GM12878 (cell line): ENCODE measurements around the gene CHST13. TPM values are rescaled to one million over a fixed set of nuclear protein-coding genes. Genes with fewer than 3 reads are reported as not detected.

Source experiments
- ATAC-seq: fragments of 200-7000 bp; cut with Tn5 transposase; 3 replicates; pipeline ENCODE4 v1.9.1; 2020; ENCODE audit warnings: mild to moderate bottlenecking, moderate library complexity
- BruUV-seq: library from RNA; stranded (reverse); fragments of 400-500 nt; replicated peaks from 2 replicates; lab custom pipeline; 2021; lab: Mats Ljungman, UMichigan
- CTCF ChIA-PET: fragments of 300-600 bp; sonication (Branson Sonifier 250); formaldehyde crosslinking; extraction: SDS; loops from one replicate; lab custom pipeline; 2021; ENCODE audit warnings: inconsistent platforms; lab: Yijun Ruan, JAX
- POLR2A ChIA-PET: fragments of 350-600 bp; formaldehyde crosslinking; extraction: SDS; loops from one replicate; lab custom pipeline; 2021; ENCODE audit warnings: inconsistent platforms; lab: Charles Lee
- RAD21 ChIA-PET: fragments of 300-600 bp; sonication (Branson Sonifier 250); formaldehyde crosslinking; loops from one replicate; lab custom pipeline; 2023; ENCODE audit warnings: antibody characterized with exemption; ENCODE audit not compliant: unreplicated experiment; lab: Charles Lee
- SMC1A ChIA-PET: fragments of 300-600 bp; sonication (Branson Sonifier 250); formaldehyde crosslinking; loops from one replicate; lab custom pipeline; 2023; ENCODE audit not compliant: unreplicated experiment, uncharacterized antibody; lab: Charles Lee
- DNase-seq: peaks from one replicate; pipeline ENCODE4 v3.0.0-alpha.2; 2011; ENCODE audit warnings: low read depth, low spot score
- FAIRE-seq: peaks from 3 replicates; lab custom pipeline; 2011; peaks lifted over from hg19 to GRCh38; lab: Jason Lieb, UNC
- H2AFZ ChIP-seq: 2 replicates; pipeline ENCODE4 v1.6.0; 2011; ENCODE audit warnings: low read depth, low read length, control low read depth; ENCODE audit not compliant: control insufficient read depth
- H3K27ac ChIP-seq: 2 replicates; pipeline ENCODE4 v1.5.1; 2011; ENCODE audit warnings: control low read depth; ENCODE audit not compliant: control insufficient read depth, insufficient read depth
- H3K27me3 ChIP-seq, 2 experiments: replicated peaks in 1 of 2; 2 replicates each; pipeline versions ENCODE4 v1.6.0 to v1.6.1; 2011; ENCODE audit warnings: low read length in 1 of 2; ENCODE audit not compliant: control insufficient read depth in 2 of 2, insufficient read depth in 2 of 2
- H3K36me3 ChIP-seq, 2 experiments: 2 replicates each; pipeline ENCODE4 v1.5.1; 2011; ENCODE audit warnings: low read length in 1 of 2; ENCODE audit not compliant: control insufficient read depth in 2 of 2, insufficient read depth in 2 of 2
- H3K4me1 ChIP-seq: 2 replicates; pipeline ENCODE4 v1.6.1; 2011; ENCODE audit warnings: mild to moderate bottlenecking, low read length, moderate library complexity, mixed read lengths; ENCODE audit not compliant: control insufficient read depth, insufficient read depth
- H3K4me2 ChIP-seq: 2 replicates; pipeline ENCODE4 v1.6.0; 2011; ENCODE audit warnings: control low read depth; ENCODE audit not compliant: control insufficient read depth, insufficient read depth
- H3K4me3 ChIP-seq: fragments of 200-600 bp; sonication (generic); 2 replicates; pipeline ENCODE4 v1.5.1; 2016
- H3K79me2 ChIP-seq: 2 replicates; pipeline ENCODE4 v1.6.0; 2011; ENCODE audit warnings: low read length; ENCODE audit not compliant: control insufficient read depth, insufficient read depth
- H3K9ac ChIP-seq: 2 replicates; pipeline ENCODE4 v1.8.0; 2011; ENCODE audit warnings: low read length, control low read depth, mixed read lengths; ENCODE audit not compliant: control insufficient read depth, insufficient read depth
- H3K9me3 ChIP-seq: replicated peaks from 3 replicates; pipeline ENCODE4 v1.5.1; 2011; ENCODE audit warnings: mild to moderate bottlenecking, low read length; ENCODE audit not compliant: control insufficient read depth, insufficient read depth
- H4K20me1 ChIP-seq: 2 replicates; pipeline ENCODE4 v1.6.0; 2011; ENCODE audit not compliant: control insufficient read depth, insufficient read depth
- E4F1 ChIP-seq: fragments of 450-650 bp; IDR thresholded peaks from 2 replicates; pipeline ENCODE4 v1.6.1; 2018; ENCODE audit warnings: borderline replicate concordance, mild to moderate bottlenecking; ENCODE audit not compliant: partially characterized antibody
- EED ChIP-seq: sonication (generic); IDR thresholded peaks from 2 replicates; pipeline ENCODE4 v1.6.1; 2016; ENCODE audit warnings: antibody characterized with exemption, low read depth
- EP300 ChIP-seq, 2 experiments: fragments of 150-350 bp in 1 of 2; IDR thresholded peaks; 2 replicates each; pipeline ENCODE4 v1.6.1; 2011 to 2012; ENCODE audit warnings: low read depth in 2 of 2, low read length in 2 of 2, borderline replicate concordance in 1 of 2, improper control_type of control experiment in 1 of 2, inconsistent platforms in 1 of 2; ENCODE audit not compliant: control insufficient read depth in 1 of 2
- GABPA ChIP-seq: IDR thresholded peaks from 2 replicates; pipeline ENCODE4 v1.6.1; 2014; ENCODE audit warnings: antibody characterized with exemption, low read depth, mild to moderate bottlenecking, inconsistent platforms
- HCFC1 ChIP-seq: fragments of 150-350 bp; IDR thresholded peaks from 2 replicates; pipeline ENCODE4 v1.6.1; 2014; ENCODE audit warnings: low read length
- KDM1A ChIP-seq: fragments of 200-600 bp; sonication (generic); IDR thresholded peaks from 2 replicates; pipeline ENCODE4 v1.6.1; 2016; ENCODE audit warnings: borderline replicate concordance
- MTA2 ChIP-seq: fragments of 450-650 bp; IDR thresholded peaks from 2 replicates; pipeline ENCODE4 v1.6.1; 2016; ENCODE audit warnings: low read depth, mild to moderate bottlenecking, moderate library complexity
- PAX8 ChIP-seq: fragments of 450-650 bp; IDR thresholded peaks from 2 replicates; pipeline ENCODE4 v1.6.1; 2017; ENCODE audit warnings: mild to moderate bottlenecking, moderate library complexity
- POLR2A ChIP-seq: IDR thresholded peaks from 2 replicates; pipeline ENCODE4 v1.6.1; 2011; ENCODE audit warnings: low read depth, mild to moderate bottlenecking, low read length
- RB1 ChIP-seq: fragments of 450-650 bp; formaldehyde crosslinking; IDR thresholded peaks from 2 replicates; pipeline ENCODE4 v1.6.1; 2017; ENCODE audit warnings: mild to moderate bottlenecking, borderline replicate concordance
- SREBF2 ChIP-seq: IDR thresholded peaks from 2 replicates; pipeline ENCODE4 v1.6.1; 2012; ENCODE audit warnings: mild to moderate bottlenecking, low read length
- TAF1 ChIP-seq: IDR thresholded peaks from 2 replicates; pipeline ENCODE4 v1.6.1; 2011; ENCODE audit warnings: mild to moderate bottlenecking, low read depth, low read length, borderline replicate concordance
- ZNF217 ChIP-seq: fragments of 450-650 bp; IDR thresholded peaks from 2 replicates; pipeline ENCODE4 v1.6.1; 2017; ENCODE audit warnings: antibody characterized with exemption, mild to moderate bottlenecking
- WGBS: methylation state at CpG from one replicate; pipeline ENCODE4 v1.1.6; 2016; ENCODE audit warnings: low lambda C conversion rate; ENCODE audit not compliant: insufficient replicate concordance, insufficient coverage; ENCODE audit errors: missing lambda C conversion rate; 5-methylcytosine and 5-hydroxymethylcytosine counted together
- in situ Hi-C: fragments of 300-500 bp; cut with MboI; formaldehyde crosslinking; loops from 9 replicates; pipeline ENCODE4 v1.14.3; 2018; ENCODE audit warnings: mixed read lengths
- intact Hi-C: fragments of 100-400 bp; cut with micrococcal nuclease; formaldehyde crosslinking; loops from one replicate; pipeline ENCODE4 v1.14.2; 2022; ENCODE audit not compliant: unreplicated experiment
- polyA plus RNA-seq, 11 experiments: library from polyadenylated mRNA; depleted of rRNA in 4 of 11; unstranded in 6 of 11; stranded (reverse) in 5 of 11; fragments of >200 nt; fragmentation: Nextera tagmentation in 4 of 11; fragmentation: Illumina TruSeq in 1 of 11; extraction: Ambion mirVana in 4 of 11; extraction: Trizol in 1 of 11; gene quantifications; 1 replicate in 1 of 11; 2 replicates in 10 of 11; pipeline versions ENCODE4 v1.2.1 to v1.2.3, GENCODE V29; 2011 to 2016; ENCODE audit warnings: inconsistent platforms in 2 of 11, missing spikeins in 2 of 11, low read depth in 1 of 11
- total RNA-seq, 4 experiments: library from RNA; depleted of rRNA in 3 of 4; stranded (reverse); fragments of >200 nt in 3 of 4; fragmentation: Illumina TruSeq in 1 of 4; extraction: Trizol in 1 of 4; gene quantifications; 2 replicates each; pipeline versions ENCODE4 v1.2.1 to v1.2.3, GENCODE V29; 2013 to 2021

Gene CHST13
- total and polyA plus RNA-seq, 10 of the 15 experiments (the other 5 are each of a cell fraction or from before 2014, with no cell fraction given) = not detected

- ATAC-seq (no peak), DNase-seq (no peak), FAIRE-seq (no peak)
- Histone ChIP-seq H4K20me1 (no peaks in the 10 kb centered on the region), H2AFZ (no peak overlapping the region), H3K27ac (no peak overlapping the region), H3K9ac (no peak overlapping the region), H3K27me3 (no peaks in the 10 kb centered on the region), H3K79me2 (no peaks in the 10 kb centered on the region), H3K36me3 (no peaks in the 10 kb centered on the region), H3K4me3 (no peak overlapping the region), H3K4me2 (no peak overlapping the region), H3K9me3 (no peaks in the 10 kb centered on the region), H3K4me1 (no peaks in the 10 kb centered on the region)
- TF ChIP-seq MTA2 (no peak), E4F1 (no peak), ZNF217 (no peak), TAF1 (no peak), PAX8 (no peak), RB1 (no peak), KDM1A (no peak), GABPA (no peak), HCFC1 (no peak), EP300 (IDR thresholded peaks at IDR 0.05; ENCODE audit: borderline replicate concordance in 1 of 2, control insufficient read depth in 1 of 2, low read depth in 2 of 2, low read length in 2 of 2) (no peak), POLR2A (no peak), SREBF2 (no peak), EED (no peak)
- ChIA-PET SMC1A (no interaction called here), RAD21 (no interaction called here), CTCF (no interaction called here), POLR2A (no interaction called here)
- no TSS peak for BruUV-seq
- in situ Hi-C loops (no loop called here), intact Hi-C loops (no loop called here)
- WGBS = 2% methylated on average over 5 of the region's 5 CpGs
Measured at GRCh38 chr3:126480206-126480605, 43.7 kb upstream of the CHST13 start.
